GM15510 (cell line): ENCODE data around the gene BACH2.

ENCODE experiments used
- POLR2A ChIP-seq: IDR thresholded peaks from 3 replicates; pipeline ENCODE4 v1.6.1; 2011; ENCODE audit warnings: borderline replicate concordance; ENCODE audit not compliant: insufficient read length; ENCODE audit errors: extremely low read depth

Gene BACH2

DNA sequence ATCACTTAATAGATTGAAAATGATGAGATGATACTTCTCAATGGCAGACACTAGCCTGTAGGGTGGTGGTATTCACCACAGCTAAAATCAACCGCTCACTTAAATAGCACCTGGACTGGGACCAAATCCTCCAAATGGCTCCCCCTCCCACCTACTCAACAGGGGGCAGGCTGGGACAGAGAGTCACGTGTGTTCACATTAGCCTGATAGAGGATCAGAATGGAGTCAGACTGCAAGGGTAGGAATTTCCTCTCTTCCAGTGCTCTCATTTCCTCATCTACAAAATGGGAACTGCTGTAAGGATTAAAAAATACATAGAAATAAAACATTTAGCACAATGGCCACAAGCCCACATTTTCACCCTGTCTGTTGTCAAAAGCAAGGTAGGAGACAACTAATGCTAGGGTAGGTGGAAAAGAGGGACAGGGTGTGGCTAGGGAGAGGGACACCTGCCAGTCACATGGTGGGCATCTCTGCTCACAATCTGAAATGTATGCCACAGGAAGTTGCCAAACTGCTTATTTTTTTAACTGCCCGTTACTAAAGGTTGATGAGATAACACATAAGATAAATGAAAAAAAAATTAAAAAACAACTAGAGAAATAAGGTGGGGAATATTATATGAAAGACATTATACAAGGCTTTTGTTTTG lies 55.3 kb downstream of the BACH2 start:
- no peak for TF ChIP-seq POLR2A

GRCh38 chr6:90238496-90239266 lies 58.0 kb downstream of the BACH2 start:
- TF ChIP-seq POLR2A, result no peak

DNA sequence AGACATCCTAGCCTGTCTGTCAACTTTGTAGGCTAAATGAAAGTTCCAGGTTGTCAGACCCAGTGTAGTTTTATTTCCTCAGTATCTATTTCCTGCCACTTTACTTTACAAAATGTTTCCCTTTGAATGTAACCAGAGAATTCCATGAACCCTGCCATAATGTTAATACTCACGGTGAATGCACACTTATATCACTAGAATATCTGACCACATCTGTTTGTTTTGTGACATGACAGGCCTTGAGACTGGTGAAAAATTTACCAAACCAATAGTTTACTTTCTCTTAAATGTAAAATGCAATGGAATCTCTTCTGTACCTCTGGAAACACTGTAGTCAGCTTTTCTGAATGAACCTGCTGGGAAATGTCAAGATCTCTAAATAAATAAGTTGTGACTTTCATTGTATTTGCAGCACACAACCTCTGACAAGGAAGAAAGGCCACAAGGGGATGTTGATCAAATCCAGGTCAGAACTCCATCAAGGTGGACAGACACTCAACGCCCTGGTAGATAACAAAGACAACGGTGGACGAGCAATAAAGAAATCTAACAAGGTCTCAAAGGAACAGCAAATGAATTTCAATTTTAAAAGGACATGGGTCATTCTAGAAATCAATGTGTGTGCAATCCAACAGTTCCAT lies 59.2 kb downstream of the BACH2 start:
- TF ChIP-seq POLR2A, result no peak

- no peak for TF ChIP-seq POLR2A
Observed at GRCh38 chr6:90233994-90234393, 62.6 kb downstream of the BACH2 start.

DNA sequence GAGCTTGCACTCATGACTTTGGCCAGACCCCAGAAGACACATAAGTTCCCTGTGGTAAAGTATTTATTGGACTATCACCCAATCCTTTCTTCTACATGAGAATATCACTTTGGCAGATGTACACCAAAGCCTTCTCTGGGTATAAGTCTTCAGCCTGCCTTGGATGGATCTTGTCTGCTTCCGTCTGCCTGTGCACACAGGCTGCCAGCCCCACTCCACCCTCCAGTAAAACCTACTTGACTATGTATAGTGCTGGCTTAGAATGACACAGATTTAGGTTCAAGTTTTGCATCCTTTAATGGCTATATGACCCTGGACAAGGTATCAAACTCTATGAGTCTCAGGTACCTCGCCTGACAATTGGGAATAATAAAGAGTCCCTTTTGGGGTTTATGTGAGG lies 63.4 kb downstream of the BACH2 start:
- no peak for TF ChIP-seq POLR2A

DNA sequence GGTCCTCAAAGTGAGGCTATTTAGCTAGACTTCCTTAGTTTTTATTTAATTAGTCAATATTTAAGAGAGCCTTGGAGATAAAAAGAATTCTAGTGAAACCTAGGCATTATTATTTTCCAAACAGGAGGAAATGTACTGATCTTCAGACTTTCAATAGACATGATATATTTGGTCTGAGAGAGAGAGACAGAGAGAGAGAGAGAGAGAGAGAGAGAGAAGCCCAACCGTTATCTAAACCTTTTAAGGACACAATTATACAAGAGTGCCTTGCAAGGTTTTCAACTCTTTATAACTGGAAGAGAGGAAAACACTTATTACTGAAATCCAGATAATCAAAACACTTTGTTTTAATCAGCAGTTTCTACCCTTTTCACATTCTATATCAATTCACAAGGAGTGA lies 64.8 kb downstream of the BACH2 start:
- TF ChIP-seq POLR2A, result no peak

GRCh38 chr6:90231308-90231707 lies 65.3 kb downstream of the BACH2 start:
- TF ChIP-seq POLR2A, result no peak

GRCh38 chr6:90230548-90231215 lies 66.0 kb downstream of the BACH2 start:
- TF ChIP-seq POLR2A, result no peak

- TF ChIP-seq POLR2A, result no peak
Observed at GRCh38 chr6:90229331-90230010, 67.2 kb downstream of the BACH2 start.

DNA sequence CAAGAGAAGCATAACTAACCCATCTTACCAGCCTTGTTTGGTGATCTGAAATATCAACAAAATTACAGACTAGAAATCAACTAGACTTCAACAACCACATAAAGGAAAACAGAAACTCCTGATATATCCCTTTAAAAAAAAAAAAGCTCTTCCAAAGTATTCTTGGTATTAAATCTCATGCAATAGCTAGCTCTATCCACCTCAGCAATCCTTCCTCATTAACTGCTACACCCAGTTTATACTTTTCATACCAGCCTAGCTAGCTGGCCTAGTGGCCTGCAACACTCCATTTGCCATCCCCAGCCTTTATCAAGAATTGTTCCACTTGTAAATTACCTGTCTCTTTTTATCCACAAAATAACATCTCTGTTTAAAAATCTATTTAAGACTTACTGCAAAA lies 69.0 kb downstream of the BACH2 start:
- TF ChIP-seq POLR2A, result no peak

- no peak for TF ChIP-seq POLR2A
Observed at GRCh38 chr6:90227213-90227612, 69.4 kb downstream of the BACH2 start.

GRCh38 chr6:90226257-90226656 lies 70.4 kb downstream of the BACH2 start:
- no peak for TF ChIP-seq POLR2A

DNA sequence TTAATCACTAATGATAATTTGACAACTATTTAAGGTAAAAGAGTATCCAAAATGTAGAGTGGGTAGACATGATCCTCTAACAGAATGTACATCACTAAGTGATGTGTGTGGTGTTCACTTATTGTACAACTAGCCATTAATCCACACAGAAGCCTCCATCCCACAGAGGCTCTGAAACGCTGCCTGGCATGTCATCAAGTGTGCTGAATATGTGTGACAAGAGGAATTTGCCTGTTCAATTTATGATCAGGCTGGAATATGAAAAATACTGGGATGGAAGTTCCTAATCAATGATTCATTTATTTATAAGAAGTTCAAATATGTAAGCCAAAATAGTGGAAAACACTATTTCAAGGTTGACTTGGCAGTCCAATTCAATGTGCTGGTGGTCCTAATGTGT lies 72.4 kb downstream of the BACH2 start:
- no peak for TF ChIP-seq POLR2A

- no peak for TF ChIP-seq POLR2A
Observed at GRCh38 chr6:90222724-90223198, 73.9 kb downstream of the BACH2 start.
